Omental fat pad (tissue), 4 donors: ENCODE results near the gene RCBTB1. TPM values are rescaled to one million over a fixed set of nuclear protein-coding genes. Genes with fewer than 3 reads are reported as not detected.
"Not testable (repeated sequence)": the region's sequence is repeated elsewhere in the genome, so short reads cannot be mapped to it uniquely, and the experiment has no call there.

Experiments
- ATAC-seq: fragments of 150-250 bp; one replicate; pipeline ENCODE4 v1.9.1; 2016; ENCODE audit warnings: mild to moderate bottlenecking, moderate library complexity; ENCODE audit not compliant: low FRiP score
- DNase-seq: peaks from one replicate; pipeline ENCODE4 v3.0.0-alpha.2; 2019; ENCODE audit warnings: low spot score
- CTCF ChIP-seq, 3 donors: fragments of 450-650 bp; IDR thresholded peaks; one replicate each; pipeline ENCODE4 v1.5.1; 2016 to 2017; ENCODE audit warnings: antibody characterized with exemption in 3 of 3, mild to moderate bottlenecking in 3 of 3, moderate library complexity in 2 of 3
- total RNA-seq, 4 donors: library from RNA; depleted of rRNA; stranded (reverse); fragments of >200 nt; gene quantifications; one replicate each; pipeline ENCODE4 v1.1.0, GENCODE V29; 2016

RCBTB1 gene
- total RNA-seq, 4 donors from 2014 or later = 8.4 to 17.5 (median 11.1) TPM

- ATAC-seq (no peak), DNase-seq (no peak)
- no peak for TF ChIP-seq CTCF (IDR thresholded peaks at IDR 0.05)
Measured at GRCh38 chr13:49602005-49602404, 16.6 kb upstream of the RCBTB1 start.

- ATAC-seq (no peak), DNase-seq (no peak)
- no peak for TF ChIP-seq CTCF (IDR thresholded peaks at IDR 0.05)
Measured at GRCh38 chr13:49597043-49597641, 11.8 kb upstream of the RCBTB1 start.

GRCh38 chr13:49596221-49596620 is 10.9 kb upstream of the RCBTB1 start:
- ATAC-seq = no peak
- no peak for TF ChIP-seq CTCF (IDR thresholded peaks at IDR 0.05)
- no peak for DNase-seq

GRCh38 chr13:49594576-49594975 is 9.2 kb upstream of the RCBTB1 start:
- DNase-seq (no peak), ATAC-seq (no peak)
- TF ChIP-seq CTCF (IDR thresholded peaks at IDR 0.05) = no peak

- DNase-seq, ATAC-seq: not testable (repeated sequence)
Measured at GRCh38 chr13:49593876-49594275, 8.5 kb upstream of the RCBTB1 start.

- not testable (repeated sequence) for DNase-seq, ATAC-seq
Measured at GRCh38 chr13:49590714-49591113, 5.4 kb upstream of the RCBTB1 start.

- DNase-seq (no peak), ATAC-seq (no peak)
- no peak for TF ChIP-seq CTCF (IDR thresholded peaks at IDR 0.05)
Measured at GRCh38 chr13:49587311-49587847, 2.0 kb upstream of the RCBTB1 start.

GRCh38 chr13:49586717-49587116 is 1.4 kb upstream of the RCBTB1 start:
- no peak for TF ChIP-seq CTCF (IDR thresholded peaks at IDR 0.05)
- DNase-seq (no peak), ATAC-seq (no peak)
